Neural cell (in vitro differentiated cells): Measurements from ENCODE around the gene MPHOSPH9. TPM values are rescaled to one million over a fixed set of nuclear protein-coding genes. Genes with fewer than 3 reads are reported as not detected.

Experiments used
- H2AFZ ChIP-seq: fragments of 200-600, 300-800 bp; sonication (generic), shearing (Covaris generic); 2 replicates; pipeline ENCODE4 v1.6.0; 2014; ENCODE audit warnings: low read depth, mild to moderate bottlenecking, antibody characterized with exemption, low read length, moderate library complexity
- H3F3A ChIP-seq: fragments of 200-600 bp; shearing (Covaris generic); 2 replicates; pipeline ENCODE4 v1.6.1; 2016; ENCODE audit warnings: mild to moderate bottlenecking, moderate library complexity, mixed read lengths, antibody characterized with exemption, low read length; ENCODE audit not compliant: insufficient read depth, poor library complexity, severe bottlenecking
- H3K27ac ChIP-seq: fragments of 200-600, 300-800 bp; sonication (generic), shearing (Covaris generic); 2 replicates; pipeline ENCODE4 v1.5.1; 2014; ENCODE audit warnings: mild to moderate bottlenecking, low read length, moderate library complexity
- H3K27me3 ChIP-seq: fragments of 300-800, 200-600 bp; sonication (generic), shearing (Covaris generic); 2 replicates; pipeline ENCODE4 v1.6.0; 2014; ENCODE audit warnings: mild to moderate bottlenecking, low read depth, low read length, moderate library complexity; ENCODE audit not compliant: insufficient read depth
- H3K36me3 ChIP-seq: fragments of 300-800, 200-600 bp; sonication (generic), shearing (Covaris generic); 2 replicates; pipeline ENCODE4 v1.5.1; 2014; ENCODE audit warnings: mild to moderate bottlenecking, antibody characterized with exemption, low read length, moderate library complexity; ENCODE audit not compliant: insufficient read depth
- H3K4me2 ChIP-seq: fragments of 300-800, 200-600 bp; sonication (generic), shearing (Covaris generic); 2 replicates; pipeline ENCODE4 v1.6.0; 2014; ENCODE audit warnings: mild to moderate bottlenecking, low read length
- H3K4me3 ChIP-seq: fragments of 300-800, 200-600 bp; sonication (generic), shearing (Covaris generic); 2 replicates; pipeline ENCODE4 v1.5.1; 2014; ENCODE audit warnings: mild to moderate bottlenecking, low read length, moderate library complexity
- H3K79me2 ChIP-seq: fragments of 200-600 bp; shearing (Covaris generic); replicated peaks from 2 replicates; pipeline ENCODE4 v1.6.0; 2014; ENCODE audit warnings: mild to moderate bottlenecking, low read length, moderate library complexity; ENCODE audit not compliant: insufficient read depth
- H3K9ac ChIP-seq: fragments of 300-800, 200-600 bp; sonication (generic), shearing (Covaris generic); 2 replicates; pipeline ENCODE4 v1.6.1; 2016; ENCODE audit warnings: mild to moderate bottlenecking, low read length, mixed read lengths
- H3K9me2 ChIP-seq: fragments of 200-600 bp; shearing (Covaris generic); 2 replicates; pipeline ENCODE4 v1.6.1; 2016; ENCODE audit warnings: mild to moderate bottlenecking, low read length, mixed read lengths; ENCODE audit not compliant: insufficient read depth
- H3K9me3 ChIP-seq: fragments of 200-600, 300-800 bp; sonication (generic), shearing (Covaris generic); 2 replicates; pipeline ENCODE4 v1.6.1; 2016; ENCODE audit warnings: mild to moderate bottlenecking, mixed run types, low read length, moderate library complexity, mixed read lengths
- H4K20me1 ChIP-seq: fragments of 200-600 bp; shearing (Covaris generic); 2 replicates; pipeline ENCODE4 v1.6.1; 2016; ENCODE audit warnings: mild to moderate bottlenecking, mixed run types; ENCODE audit not compliant: insufficient read depth
- EP300 ChIP-seq: fragments of 450-650 bp; conservative IDR thresholded peaks from 2 replicates; pipeline ENCODE4 v1.6.1; 2014; ENCODE audit warnings: antibody characterized with exemption, mild to moderate bottlenecking, moderate library complexity; ENCODE audit not compliant: poor library complexity, severe bottlenecking
- EZH2 ChIP-seq: fragments of 200-600, 300-800 bp; shearing (Covaris generic), sonication (generic); IDR thresholded peaks from 2 replicates; pipeline ENCODE4 v1.6.1; 2014; ENCODE audit warnings: antibody characterized with exemption, low read length, borderline replicate concordance, mild to moderate bottlenecking; ENCODE audit not compliant: insufficient read depth, poor library complexity, severe bottlenecking
- MXI1 ChIP-seq: fragments of 450-650 bp; conservative IDR thresholded peaks from 2 replicates; pipeline ENCODE4 v1.6.1; 2014; ENCODE audit warnings: antibody characterized with exemption, mild to moderate bottlenecking; ENCODE audit not compliant: poor library complexity, severe bottlenecking
- POLR2AphosphoS5 ChIP-seq: IDR thresholded peaks from 2 replicates; pipeline ENCODE4 v1.6.1; 2012
- RAD21 ChIP-seq: fragments of 450-650 bp; conservative IDR thresholded peaks from 2 replicates; pipeline ENCODE4 v1.6.1; 2014; ENCODE audit warnings: antibody characterized with exemption, mild to moderate bottlenecking, moderate library complexity
- SMC3 ChIP-seq: fragments of 450-650 bp; conservative IDR thresholded peaks from 2 replicates; pipeline ENCODE4 v1.6.1; 2014; ENCODE audit warnings: antibody characterized with exemption, mild to moderate bottlenecking, moderate library complexity; ENCODE audit not compliant: poor library complexity
- TAF1 ChIP-seq: IDR thresholded peaks from 2 replicates; pipeline ENCODE4 v1.6.1; 2012; ENCODE audit warnings: low read depth
- polyA plus RNA-seq: library from polyadenylated mRNA; depleted of rRNA; stranded (reverse); fragments of >200 nt; gene quantifications from 2 replicates; pipeline ENCODE4 v1.2.3, GENCODE V29; 2014
- TF ChIP-seq, protein P1 (sequence below): IDR thresholded peaks from 2 replicates; pipeline ENCODE4 v1.6.1; 2012; ENCODE audit warnings: borderline replicate concordance
- TF ChIP-seq, protein P2 (sequence below): fragments of 450-650 bp; IDR thresholded peaks from 2 replicates; pipeline ENCODE4 v1.5.1; 2014; ENCODE audit warnings: antibody characterized with exemption, mild to moderate bottlenecking, moderate library complexity; ENCODE audit not compliant: poor library complexity, severe bottlenecking

MPHOSPH9 gene
- polyA plus RNA-seq, 1 donor from 2014 or later = 59.1 TPM

DNA sequence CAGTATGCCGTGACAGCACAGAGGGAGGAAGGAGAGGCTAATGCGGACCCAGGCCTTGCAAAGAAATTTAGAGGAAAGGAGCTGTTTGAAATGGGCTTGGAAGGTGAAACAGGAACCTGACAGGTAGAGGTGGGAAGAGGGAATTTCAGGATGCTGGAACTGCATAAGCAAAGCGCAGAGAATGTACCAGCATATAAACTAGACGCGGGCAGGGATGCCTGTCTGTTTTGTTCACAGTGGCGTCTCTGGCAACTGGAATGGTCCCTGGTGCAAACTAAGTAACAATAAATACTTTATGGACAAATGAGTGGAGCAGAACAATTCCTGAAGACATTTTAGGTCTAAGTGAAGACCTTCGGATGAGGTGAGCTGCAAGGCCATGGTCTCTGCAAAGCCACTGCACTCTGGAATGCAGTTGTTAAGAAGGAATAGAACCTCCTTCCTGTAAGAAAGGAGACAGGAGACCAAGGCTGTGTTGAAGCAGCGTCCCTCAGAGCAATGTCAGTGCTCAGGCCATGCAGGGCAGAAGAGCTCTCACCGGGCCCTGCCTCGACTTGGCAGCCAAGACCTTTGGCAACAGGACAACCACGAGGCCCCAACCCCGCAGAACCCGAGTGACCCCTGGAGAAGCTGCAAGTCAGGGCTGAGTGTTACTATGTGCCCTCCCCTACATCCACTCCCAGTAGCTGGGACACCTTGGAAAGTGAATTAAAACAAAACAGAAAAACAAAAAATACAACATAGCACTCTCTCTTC, 124.8 kb downstream of the MPHOSPH9 start:
- H4K20me1 ChIP-seq = no peaks in the 10 kb centered on the region
- no peaks in the 10 kb centered on the region for H3K9me2 ChIP-seq
- H3K9ac ChIP-seq = no peak overlapping the region
- H3K27me3 ChIP-seq = no peaks in the 10 kb centered on the region
- no peaks in the 10 kb centered on the region for H3F3A ChIP-seq
- TF ChIP-seq, protein P1, sequence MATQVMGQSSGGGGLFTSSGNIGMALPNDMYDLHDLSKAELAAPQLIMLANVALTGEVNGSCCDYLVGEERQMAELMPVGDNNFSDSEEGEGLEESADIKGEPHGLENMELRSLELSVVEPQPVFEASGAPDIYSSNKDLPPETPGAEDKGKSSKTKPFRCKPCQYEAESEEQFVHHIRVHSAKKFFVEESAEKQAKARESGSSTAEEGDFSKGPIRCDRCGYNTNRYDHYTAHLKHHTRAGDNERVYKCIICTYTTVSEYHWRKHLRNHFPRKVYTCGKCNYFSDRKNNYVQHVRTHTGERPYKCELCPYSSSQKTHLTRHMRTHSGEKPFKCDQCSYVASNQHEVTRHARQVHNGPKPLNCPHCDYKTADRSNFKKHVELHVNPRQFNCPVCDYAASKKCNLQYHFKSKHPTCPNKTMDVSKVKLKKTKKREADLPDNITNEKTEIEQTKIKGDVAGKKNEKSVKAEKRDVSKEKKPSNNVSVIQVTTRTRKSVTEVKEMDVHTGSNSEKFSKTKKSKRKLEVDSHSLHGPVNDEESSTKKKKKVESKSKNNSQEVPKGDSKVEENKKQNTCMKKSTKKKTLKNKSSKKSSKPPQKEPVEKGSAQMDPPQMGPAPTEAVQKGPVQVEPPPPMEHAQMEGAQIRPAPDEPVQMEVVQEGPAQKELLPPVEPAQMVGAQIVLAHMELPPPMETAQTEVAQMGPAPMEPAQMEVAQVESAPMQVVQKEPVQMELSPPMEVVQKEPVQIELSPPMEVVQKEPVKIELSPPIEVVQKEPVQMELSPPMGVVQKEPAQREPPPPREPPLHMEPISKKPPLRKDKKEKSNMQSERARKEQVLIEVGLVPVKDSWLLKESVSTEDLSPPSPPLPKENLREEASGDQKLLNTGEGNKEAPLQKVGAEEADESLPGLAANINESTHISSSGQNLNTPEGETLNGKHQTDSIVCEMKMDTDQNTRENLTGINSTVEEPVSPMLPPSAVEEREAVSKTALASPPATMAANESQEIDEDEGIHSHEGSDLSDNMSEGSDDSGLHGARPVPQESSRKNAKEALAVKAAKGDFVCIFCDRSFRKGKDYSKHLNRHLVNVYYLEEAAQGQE = no peak
- TF ChIP-seq, protein P2, sequence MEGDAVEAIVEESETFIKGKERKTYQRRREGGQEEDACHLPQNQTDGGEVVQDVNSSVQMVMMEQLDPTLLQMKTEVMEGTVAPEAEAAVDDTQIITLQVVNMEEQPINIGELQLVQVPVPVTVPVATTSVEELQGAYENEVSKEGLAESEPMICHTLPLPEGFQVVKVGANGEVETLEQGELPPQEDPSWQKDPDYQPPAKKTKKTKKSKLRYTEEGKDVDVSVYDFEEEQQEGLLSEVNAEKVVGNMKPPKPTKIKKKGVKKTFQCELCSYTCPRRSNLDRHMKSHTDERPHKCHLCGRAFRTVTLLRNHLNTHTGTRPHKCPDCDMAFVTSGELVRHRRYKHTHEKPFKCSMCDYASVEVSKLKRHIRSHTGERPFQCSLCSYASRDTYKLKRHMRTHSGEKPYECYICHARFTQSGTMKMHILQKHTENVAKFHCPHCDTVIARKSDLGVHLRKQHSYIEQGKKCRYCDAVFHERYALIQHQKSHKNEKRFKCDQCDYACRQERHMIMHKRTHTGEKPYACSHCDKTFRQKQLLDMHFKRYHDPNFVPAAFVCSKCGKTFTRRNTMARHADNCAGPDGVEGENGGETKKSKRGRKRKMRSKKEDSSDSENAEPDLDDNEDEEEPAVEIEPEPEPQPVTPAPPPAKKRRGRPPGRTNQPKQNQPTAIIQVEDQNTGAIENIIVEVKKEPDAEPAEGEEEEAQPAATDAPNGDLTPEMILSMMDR = no peak
- no peak for TF ChIP-seq MXI1
- TF ChIP-seq SMC3 = no peak
- TF ChIP-seq RAD21 = no peak
- no peak for TF ChIP-seq POLR2AphosphoS5
- no peak for TF ChIP-seq EZH2
- TF ChIP-seq EP300 = no peak
- TF ChIP-seq TAF1 = no peak
- no peak overlapping the region for H3K4me2 ChIP-seq
- no peak overlapping the region for H3K27ac ChIP-seq
- no peaks in the 10 kb centered on the region for H3K79me2 ChIP-seq
- H2AFZ ChIP-seq = no peak overlapping the region
- H3K9me3 ChIP-seq = no peaks in the 10 kb centered on the region
- H3K4me3 ChIP-seq = no peak overlapping the region
- H3K36me3 ChIP-seq = no peaks in the 10 kb centered on the region

DNA sequence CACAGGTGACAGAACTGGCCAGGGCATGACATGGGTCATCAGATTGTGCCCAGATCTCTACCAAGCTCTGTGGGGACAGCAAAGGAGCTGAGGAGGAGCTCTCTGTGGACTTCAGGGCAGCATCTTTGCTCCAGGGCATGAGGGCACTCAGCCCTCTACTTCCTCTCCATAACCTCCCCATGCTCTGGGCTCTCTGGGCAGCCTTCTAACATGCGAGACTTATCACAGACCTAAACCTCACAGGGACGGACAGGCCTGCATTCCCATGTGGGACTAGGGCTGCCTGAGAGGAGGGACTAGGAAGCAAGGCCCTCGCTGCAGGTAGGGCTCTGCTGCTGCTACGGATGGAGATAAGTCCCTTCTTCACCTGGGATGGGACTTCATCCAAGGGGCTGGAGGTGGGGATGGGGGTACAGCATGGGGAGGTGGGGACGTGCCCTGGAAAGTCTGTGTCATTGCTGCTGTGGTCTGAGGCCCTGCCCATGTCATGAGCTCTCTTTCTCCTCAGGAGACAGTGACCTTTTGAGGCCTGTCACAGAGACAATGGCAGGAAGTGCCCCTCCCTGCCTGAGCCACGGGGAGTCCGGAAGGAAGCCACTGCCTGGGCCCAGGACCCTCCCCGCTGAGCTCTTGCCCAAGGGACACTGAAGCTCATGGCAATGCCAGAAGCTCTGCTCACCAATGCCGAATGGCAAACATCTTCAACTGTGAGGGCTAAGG, 126.1 kb downstream of the MPHOSPH9 start:
- no peak overlapping the region for H3K27ac ChIP-seq

More for the DNA sequence above, 126.1 kb downstream of the MPHOSPH9 start:
- Histone ChIP-seq H2AFZ (no peak overlapping the region), H4K20me1 (no peaks in the 10 kb centered on the region), H3K36me3 (no peaks in the 10 kb centered on the region), H3K9me2 (no peaks in the 10 kb centered on the region), H3K4me2 (no peak overlapping the region), H3K9ac (no peak overlapping the region), H3K79me2 (no peaks in the 10 kb centered on the region), H3K27me3 (no peaks in the 10 kb centered on the region), H3K4me3 (no peak overlapping the region), H3F3A (no peaks in the 10 kb centered on the region), H3K9me3 (no peaks in the 10 kb centered on the region)
- TF ChIP-seq RAD21 (no peak), EP300 (no peak), POLR2AphosphoS5 (no peak)
- TF ChIP-seq, protein P1 = no peak
